ENCODE measurements around the gene CLMN.

Gene CLMN

GRCh38 chr14:95320078-95320895, 579 bp upstream of the CLMN start:
- DNase-seq = no peak

GRCh38 chr14:95318399-95319311, 1.1 kb downstream of the CLMN start:
- DNase-seq = no peak

- no peak for DNase-seq
Measured at GRCh38 chr14:95317817-95318343, 1.8 kb downstream of the CLMN start.

- DNase-seq = no peak
Measured at GRCh38 chr14:95316821-95317220, 2.9 kb downstream of the CLMN start.

- DNase-seq = no peak
Measured at GRCh38 chr14:95315579-95315978, 4.1 kb downstream of the CLMN start.

- DNase-seq = no peak
Measured at GRCh38 chr14:95315156-95315555, 4.6 kb downstream of the CLMN start.

GRCh38 chr14:95314609-95315008, 5.1 kb downstream of the CLMN start:
- DNase-seq = peak; percentile 19

GRCh38 chr14:95313707-95314106, 6.0 kb downstream of the CLMN start:
- DNase-seq = peak; percentile 71

- no peak for DNase-seq
Measured at GRCh38 chr14:95313190-95313589, 6.5 kb downstream of the CLMN start.

- DNase-seq = no peak
Measured at GRCh38 chr14:95312311-95312710, 7.4 kb downstream of the CLMN start.

GRCh38 chr14:95311752-95312151, 8.0 kb downstream of the CLMN start:
- DNase-seq = no peak

- no peak for DNase-seq
Measured at GRCh38 chr14:95310635-95311380, 8.9 kb downstream of the CLMN start.

- no peak for DNase-seq
Measured at GRCh38 chr14:95309261-95310051, 10.3 kb downstream of the CLMN start.

- DNase-seq = no peak
Measured at GRCh38 chr14:95308073-95308472, 11.6 kb downstream of the CLMN start.

- DNase-seq = no peak
Measured at GRCh38 chr14:95307402-95308041, 12.2 kb downstream of the CLMN start.

- no peak for DNase-seq
Measured at GRCh38 chr14:95305940-95306339, 13.8 kb downstream of the CLMN start.

- DNase-seq = no peak
Measured at GRCh38 chr14:95305145-95305544, 14.6 kb downstream of the CLMN start.

- no peak for DNase-seq
Measured at GRCh38 chr14:95304342-95304741, 15.4 kb downstream of the CLMN start.

- DNase-seq = no peak
Measured at GRCh38 chr14:95303552-95303951, 16.2 kb downstream of the CLMN start.

GRCh38 chr14:95302667-95303506, 16.8 kb downstream of the CLMN start:
- DNase-seq = no peak
